B cell (primary cell): ENCODE measurements around the gene SPRY1. TPM values are rescaled to one million over a fixed set of nuclear protein-coding genes. Genes with fewer than 3 reads are reported as not detected.

Experiments used
- ATAC-seq: fragments of 200-7000 bp; cut with Tn5 transposase; one replicate; pipeline ENCODE4 v1.10.0; 2021; ENCODE audit warnings: low read depth, mild to moderate bottlenecking, moderate number of reproducible peaks, moderate library complexity
- CTCF ChIA-PET: fragments of 350-600 bp; sonication (Branson Sonifier 250); formaldehyde crosslinking; loops from one replicate; lab custom pipeline; 2021; ENCODE audit warnings: antibody characterized with exemption, inconsistent platforms; lab: Charles Lee
- POLR2A ChIA-PET: fragments of 350-600 bp; sonication (Branson Sonifier 250); formaldehyde crosslinking; loops from one replicate; lab custom pipeline; 2021; ENCODE audit warnings: antibody characterized with exemption; lab: Charles Lee
- DNase-seq: peaks from one replicate; pipeline ENCODE4 v3.0.0; 2013
- H2AFZ ChIP-seq: 2 replicates; pipeline ENCODE4 v1.6.1; 2012; ENCODE audit warnings: mild to moderate bottlenecking, low read depth, low read length; ENCODE audit not compliant: insufficient read depth, poor library complexity, severe bottlenecking
- H3K27ac ChIP-seq, 2 donors: 1 replicate in 1 of 2; 2 replicates in 1 of 2; pipeline ENCODE4 v1.5.1; 2012 to 2013; ENCODE audit warnings: low read length in 2 of 2, mild to moderate bottlenecking in 2 of 2, moderate library complexity in 1 of 2
- H3K27me3 ChIP-seq, 4 experiments: fragments of 200-600 bp in 1 of 4; sonication (generic) in 1 of 4; replicated peaks in 1 of 4; 1 replicate in 2 of 4; 2 replicates in 2 of 4; pipeline versions ENCODE4 v1.6.1 to v1.7.0; 2013 to 2016; ENCODE audit warnings: low read length in 3 of 4, mild to moderate bottlenecking in 2 of 4, mixed read lengths in 1 of 4, moderate library complexity in 1 of 4; ENCODE audit not compliant: insufficient read depth in 4 of 4, control insufficient read depth in 3 of 4; ENCODE audit errors: control extremely low read depth in 1 of 4
- H3K36me3 ChIP-seq, 2 experiments: replicated peaks in 1 of 2; 1 replicate in 1 of 2; 2 replicates in 1 of 2; pipeline versions ENCODE4 v1.6.1 to v1.7.1; 2013; ENCODE audit warnings: low read length in 1 of 2; ENCODE audit not compliant: insufficient read depth in 2 of 2, control insufficient read depth in 1 of 2; ENCODE audit errors: control extremely low read depth in 1 of 2, extremely low read depth in 1 of 2
- H3K4me1 ChIP-seq, 2 donors: fragments of 200-600 bp in 1 of 2; sonication (generic) in 1 of 2; 1 replicate in 1 of 2; 2 replicates in 1 of 2; pipeline versions ENCODE4 v1.5.1 to v1.6.1; 2013 to 2017; ENCODE audit warnings: low read length in 2 of 2; ENCODE audit not compliant: control insufficient read depth in 2 of 2, insufficient read depth in 2 of 2
- H3K4me2 ChIP-seq: replicated peaks from 2 replicates; pipeline ENCODE3; 2012; ENCODE audit warnings: mild to moderate bottlenecking, low read depth, low read length; ENCODE audit not compliant: poor library complexity, severe bottlenecking
- H3K4me3 ChIP-seq, 5 experiments: fragments of 200-600 bp in 1 of 5; sonication (generic) in 1 of 5; 1 replicate in 3 of 5; 2 replicates in 2 of 5; pipeline versions ENCODE4 v1.5.1 to v1.7.0; 2011 to 2016; ENCODE audit warnings: low read length in 4 of 5, mild to moderate bottlenecking in 4 of 5, low read depth in 2 of 5, control low read depth in 1 of 5, moderate library complexity in 1 of 5; ENCODE audit not compliant: insufficient read depth in 1 of 5; ENCODE audit errors: control extremely low read depth in 1 of 5, extremely low read depth in 1 of 5
- H3K79me2 ChIP-seq: fragments of 200-600 bp; sonication (generic); one replicate; pipeline ENCODE4 v1.6.0; 2016; ENCODE audit warnings: low read length; ENCODE audit not compliant: control insufficient read depth, insufficient read depth
- H3K9ac ChIP-seq: fragments of 200-600 bp; sonication (generic); 2 replicates; pipeline ENCODE4 v1.6.1; 2017; ENCODE audit warnings: mild to moderate bottlenecking, low read length, moderate library complexity
- H3K9me3 ChIP-seq, 3 donors: one replicate each; pipeline versions ENCODE4 v1.6.1 to v1.7.1; 2013; ENCODE audit warnings: low read length in 2 of 3; ENCODE audit not compliant: control insufficient read depth in 2 of 3, insufficient read depth in 1 of 3; ENCODE audit errors: control extremely low read depth in 1 of 3
- H4K20me1 ChIP-seq: 2 replicates; pipeline ENCODE4 v1.6.0; 2012; ENCODE audit warnings: mild to moderate bottlenecking, low read length; ENCODE audit not compliant: insufficient read depth, control insufficient read depth, poor library complexity, severe bottlenecking
- H3K27ac Mint-ChIP-seq: one replicate; pipeline ENCODE4 v1.8.0; 2021; ENCODE audit warnings: mixed read lengths
- H3K27me3 Mint-ChIP-seq: one replicate; pipeline ENCODE4 v1.8.0; 2021; ENCODE audit warnings: mixed read lengths
- H3K4me1 Mint-ChIP-seq: one replicate; pipeline ENCODE4 v1.8.0; 2021; ENCODE audit warnings: mixed read lengths
- H3K4me3 Mint-ChIP-seq: one replicate; pipeline ENCODE4 v1.8.0; 2021; ENCODE audit warnings: mixed read lengths
- H3K9me3 Mint-ChIP-seq: one replicate; pipeline ENCODE4 v1.8.0; 2022; ENCODE audit warnings: mixed read lengths; ENCODE audit not compliant: insufficient read depth
- CTCF ChIP-seq: fragments of 200-600 bp; IDR thresholded peaks from one replicate; pipeline ENCODE4 v1.8.0; 2022; ENCODE audit warnings: antibody characterized with exemption, mild to moderate bottlenecking
- EZH2 ChIP-seq: IDR thresholded peaks from 2 replicates; pipeline ENCODE4 v1.6.1; 2012; ENCODE audit warnings: borderline replicate concordance, low read depth, mild to moderate bottlenecking, moderate library complexity, low read length; ENCODE audit not compliant: insufficient read depth, poor library complexity, severe bottlenecking
- WGBS: methylation state at CpG from one replicate; pipeline ENCODE4 v1.1.5; 2013; ENCODE audit warnings: missing lambda C conversion rate; ENCODE audit not compliant: insufficient coverage; 5-methylcytosine and 5-hydroxymethylcytosine counted together
- intact Hi-C: fragments of 100-400 bp; cut with micrococcal nuclease; formaldehyde crosslinking; loops from one replicate; pipeline ENCODE4 v1.10.0; 2022
- polyA plus RNA-seq: library from polyadenylated mRNA; depleted of rRNA; stranded (reverse); fragments of >200 nt; gene quantifications from 2 replicates; pipeline ENCODE4 v1.2.3, GENCODE V29; 2012
- total RNA-seq, 2 donors: library from RNA; stranded (reverse); fragments of 120-200 nt in 1 of 2; gene quantifications; 1 replicate in 1 of 2; 2 replicates in 1 of 2; pipeline versions ENCODE4 v1.2.3 to v1.2.4, GENCODE V29; 2013 to 2022

The SPRY1 gene
- total and polyA plus RNA-seq, 2 donors (not counting 1 experiment from before 2014, with no cell fraction given) = 4.7 to 6.9 TPM

GRCh38 chr4:123408471-123409084, 12.0 kb downstream of the SPRY1 start:
- H3K4me3 ChIP-seq = no peak overlapping the region
- H4K20me1 ChIP-seq = no peaks in the 10 kb centered on the region
- no peak overlapping the region for H2AFZ ChIP-seq
- H3K9ac ChIP-seq = no peak overlapping the region
- H3K36me3 ChIP-seq = no peaks in the 10 kb centered on the region
- POLR2A ChIA-PET = no interaction called here
- no peaks in the 10 kb centered on the region for H3K9me3 ChIP-seq
- H3K4me1 ChIP-seq = peaks cover 13 to 18% of the 10 kb centered on the region in 2 donors
- H3K79me2 ChIP-seq = no peaks in the 10 kb centered on the region
- Mint-ChIP-seq H3K4me1 (peaks cover 20% of the 10 kb centered on the region), H3K9me3 (no peaks in the 10 kb centered on the region), H3K27ac (no peak overlapping the region), H3K4me3 (no peak overlapping the region), H3K27me3 (peaks cover 5% of the 10 kb centered on the region)
- WGBS = 95% methylated on average over 4 of the region's 5 CpGs
- H3K4me2 ChIP-seq = no peak overlapping the region
- no peak for TF ChIP-seq CTCF
- TF ChIP-seq EZH2 = no peak
- CTCF ChIA-PET = interaction anchor here (0.5 to 4.0 kb wide), 4 partner anchors 9 to 307 kb away, joined by 3 to 13 read pairs (median 3); no protein-coding TSS in a partner anchor
- H3K27me3 ChIP-seq = no peaks in the 10 kb centered on the region
- no peak overlapping the region for H3K27ac ChIP-seq
- ATAC-seq (no peak), DNase-seq (no peak)
- intact Hi-C loops = no loop called here

DNA sequence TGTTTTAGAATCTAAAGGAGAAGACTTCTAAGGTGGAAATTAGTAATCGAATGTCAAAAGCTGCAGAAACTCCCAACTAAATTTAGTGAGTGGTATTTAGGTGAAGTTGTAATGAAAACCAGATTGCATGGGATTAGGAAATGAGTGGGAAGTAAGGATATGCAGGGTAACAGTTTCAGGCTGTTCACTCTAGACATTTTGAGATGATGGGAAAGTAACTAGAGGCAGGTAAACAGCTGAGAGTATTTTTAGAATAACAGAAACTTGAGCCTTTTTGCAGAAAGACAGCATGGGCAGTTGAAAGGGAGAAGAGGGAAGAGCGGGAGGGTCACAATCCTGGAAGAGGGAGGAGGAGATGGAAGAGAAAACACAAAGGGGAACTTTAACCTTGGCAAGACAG, 12.7 kb downstream of the SPRY1 start:
- H3K4me2 ChIP-seq = no peak overlapping the region
- H3K9ac ChIP-seq = no peak overlapping the region
- Mint-ChIP-seq H3K27me3 (peaks cover 5% of the 10 kb centered on the region), H3K4me1 (peaks cover 20% of the 10 kb centered on the region), H3K9me3 (no peaks in the 10 kb centered on the region), H3K27ac (no peak overlapping the region), H3K4me3 (no peak overlapping the region)
- peaks cover 13 to 18% of the 10 kb centered on the region in 2 donors for H3K4me1 ChIP-seq
- H3K4me3 ChIP-seq = no peak overlapping the region
- no peaks in the 10 kb centered on the region for H3K79me2 ChIP-seq
- H3K9me3 ChIP-seq = peaks cover 0 to 4% (median 0%) of the 10 kb centered on the region in 3 donors
- ATAC-seq (no peak), DNase-seq (no peak)
- 100% methylated on average over 2 of the region's 2 CpGs for WGBS
- POLR2A ChIA-PET = no interaction called here
- intact Hi-C loops = no loop called here
- CTCF ChIA-PET = interaction anchor here (1.2 to 4.0 kb wide), 2 partner anchors 9 to 18 kb away, joined by 3 to 13 read pairs; no protein-coding TSS in a partner anchor
- H4K20me1 ChIP-seq = no peaks in the 10 kb centered on the region
- no peaks in the 10 kb centered on the region for H3K36me3 ChIP-seq
- H2AFZ ChIP-seq = no peak overlapping the region
- H3K27ac ChIP-seq = no peak overlapping the region
- no peaks in the 10 kb centered on the region for H3K27me3 ChIP-seq
- no peak for TF ChIP-seq CTCF
- no peak for TF ChIP-seq EZH2
